ENCODE results near the gene TPRN. TPM values are rescaled to one million over a fixed set of nuclear protein-coding genes. Genes with fewer than 3 reads are reported as not detected.

The TPRN gene
- total and polyA plus RNA-seq, 2 donors (not counting 3 experiments of a cell fraction or from before 2014, with no cell fraction given), result 4.3 to 12.4 TPM

- peak overlapping the region; percentile 35 for H3K4me2 ChIP-seq (ENCODE audit: insufficient read depth, low read length)
- no peaks in the 10 kb centered on the region for H3K27me3 ChIP-seq (ENCODE audit: control insufficient read depth in 2 of 2, insufficient read depth in 2 of 2, low read length in 2 of 2)
- H3K27ac ChIP-seq (ENCODE audit: insufficient read depth, low read depth, low read length), result peak overlapping the region; percentile 3
- TF ChIP-seq FOS (IDR thresholded peaks at IDR 0.05; ENCODE audit: borderline replicate concordance, insufficient read depth, low read length), result no peak
- TF ChIP-seq GATA2 (IDR thresholded peaks at IDR 0.05; ENCODE audit: insufficient read depth, insufficient read length, low read depth, low read length), result no peak
- H2AFZ ChIP-seq (ENCODE audit: low read depth, low read length), result no peak overlapping the region
- H3K79me2 ChIP-seq (ENCODE audit: control insufficient read depth, insufficient read depth, low read length), result peaks cover 33% of the 10 kb centered on the region
- ChIA-PET POLR2A (interaction anchor here (0.7 to 1.8 kb wide), 5 partner anchors 9 to 74 kb away, joined by 3 to 7 read pairs (median 4); partner anchors contain the start of genes NDOR1, TMEM203 and TPRN), CTCF (interaction anchor here (0.9 to 3.1 kb wide), 21 partner anchors 9 to 160 kb away, joined by 3 to 30 read pairs (median 4); partner anchors contain the start of genes GRIN1, MAN1B1, NDOR1 and RNF208)
- no peaks in the 10 kb centered on the region for H3K9me3 ChIP-seq (replicated peaks; ENCODE audit: control insufficient read depth, insufficient read depth, low read length)
- H3K4me3 ChIP-seq (replicated peaks in 1 of 3; ENCODE audit: insufficient read depth in 1 of 3, low read depth in 1 of 3, low read length in 3 of 3), result peak overlapping the region; percentile 14 to 86 (median 39)
- H3K9me1 ChIP-seq (replicated peaks; ENCODE audit: control insufficient read depth, extremely low read depth, insufficient read depth, low read length), result no peaks in the 10 kb centered on the region
- H3K9ac ChIP-seq (replicated peaks; ENCODE audit: extremely low read depth, insufficient read depth, low read length), result peak overlapping the region; percentile 31
- no peak for DNase-seq (ENCODE audit: low read depth, low spot score)
- H4K20me1 ChIP-seq (replicated peaks; ENCODE audit: control insufficient read depth, extremely low read depth, insufficient read depth, low read length), result no peaks in the 10 kb centered on the region
- BruUV-seq (replicated peaks), result TSS peak; percentile 70
- H3K36me3 ChIP-seq (ENCODE audit: control insufficient read depth in 2 of 2, extremely low read depth in 1 of 2, insufficient read depth in 2 of 2, low read length in 2 of 2), result peaks cover 0 to 25% of the 10 kb centered on the region in 2 experiments
- dilution Hi-C loops (cut with MboI; ENCODE audit: extremely low pct_ligation_motif_present, low sequenced_read_pairs), result no loop called here
- intact Hi-C loops (cut with micrococcal nuclease), result loop anchor here (1.0 to 2.0 kb wide), 3 partner anchors 11 to 34 kb away; partner anchors contain the start of genes NDOR1, TMEM203 and TPRN
- FAIRE-seq, result no peak
- H3K4me1 ChIP-seq (ENCODE audit: control insufficient read depth, extremely low read depth, insufficient read depth, low read length), result peaks cover 17% of the 10 kb centered on the region
Observed at GRCh38 chr9:137189297-137190295, 10.9 kb downstream of the TPRN start.
